ENCODE data around the gene PTPRA.
A peak's percentile ranks its signal among the peaks of the same experiment; 100 is the strongest.

The PTPRA gene

GRCh38 chr20:2981646-2982045, 108.4 kb downstream of the PTPRA start:
- H3K4me3 ChIP-seq (ENCODE audit: low read depth, low read length) = no peak overlapping the region
- DNase-seq (ENCODE audit: low read depth, low spot score) = no peak
- in situ Hi-C loops (cut with HindIII; ENCODE audit: low sequenced_read_pairs) = no loop called here
- no peak for TF ChIP-seq CTCF (IDR thresholded peaks at IDR 0.05; ENCODE audit: low read depth, low read length)

- no peak for DNase-seq (ENCODE audit: low read depth, low spot score)
- H3K4me3 ChIP-seq (ENCODE audit: low read depth, low read length) = no peak overlapping the region
- TF ChIP-seq CTCF (IDR thresholded peaks at IDR 0.05; ENCODE audit: low read depth, low read length) = no peak
- in situ Hi-C loops (cut with HindIII; ENCODE audit: low sequenced_read_pairs) = no loop called here
Measured at GRCh38 chr20:2983508-2983907, 110.2 kb downstream of the PTPRA start.

- no peak for DNase-seq (ENCODE audit: low read depth, low spot score)
- no peak overlapping the region for H3K4me3 ChIP-seq (ENCODE audit: low read depth, low read length)
- no peak for TF ChIP-seq CTCF (IDR thresholded peaks at IDR 0.05; ENCODE audit: low read depth, low read length)
- in situ Hi-C loops (cut with HindIII; ENCODE audit: low sequenced_read_pairs) = no loop called here
Measured at GRCh38 chr20:2984028-2984501, 110.8 kb downstream of the PTPRA start.

GRCh38 chr20:2984956-2985661, 111.8 kb downstream of the PTPRA start:
- no peak for TF ChIP-seq CTCF (IDR thresholded peaks at IDR 0.05; ENCODE audit: low read depth, low read length)
- no peak overlapping the region for H3K4me3 ChIP-seq (ENCODE audit: low read depth, low read length)
- in situ Hi-C loops (cut with HindIII; ENCODE audit: low sequenced_read_pairs) = no loop called here
- peak; percentile 64 for DNase-seq (ENCODE audit: low read depth, low spot score)

- TF ChIP-seq CTCF (IDR thresholded peaks at IDR 0.05; ENCODE audit: low read depth, low read length) = no peak
- in situ Hi-C loops (cut with HindIII; ENCODE audit: low sequenced_read_pairs) = no loop called here
- no peak for DNase-seq (ENCODE audit: low read depth, low spot score)
Measured at GRCh38 chr20:2986466-2986865, 113.2 kb downstream of the PTPRA start.

GRCh38 chr20:2987861-2988260, 114.6 kb downstream of the PTPRA start:
- no peak for TF ChIP-seq CTCF (IDR thresholded peaks at IDR 0.05; ENCODE audit: low read depth, low read length)
- in situ Hi-C loops (cut with HindIII; ENCODE audit: low sequenced_read_pairs) = no loop called here
- no peak overlapping the region for H3K4me3 ChIP-seq (ENCODE audit: low read depth, low read length)
- DNase-seq (ENCODE audit: low read depth, low spot score) = no peak

More at GRCh38 chr20:2986466-2986865, 113.2 kb downstream of the PTPRA start:
- no peak overlapping the region for H3K4me3 ChIP-seq (ENCODE audit: low read depth, low read length)

Measured in astrocyte of the spinal cord (primary cell).